ENCODE data around the gene NR1H4.

Gene NR1H4

DNA sequence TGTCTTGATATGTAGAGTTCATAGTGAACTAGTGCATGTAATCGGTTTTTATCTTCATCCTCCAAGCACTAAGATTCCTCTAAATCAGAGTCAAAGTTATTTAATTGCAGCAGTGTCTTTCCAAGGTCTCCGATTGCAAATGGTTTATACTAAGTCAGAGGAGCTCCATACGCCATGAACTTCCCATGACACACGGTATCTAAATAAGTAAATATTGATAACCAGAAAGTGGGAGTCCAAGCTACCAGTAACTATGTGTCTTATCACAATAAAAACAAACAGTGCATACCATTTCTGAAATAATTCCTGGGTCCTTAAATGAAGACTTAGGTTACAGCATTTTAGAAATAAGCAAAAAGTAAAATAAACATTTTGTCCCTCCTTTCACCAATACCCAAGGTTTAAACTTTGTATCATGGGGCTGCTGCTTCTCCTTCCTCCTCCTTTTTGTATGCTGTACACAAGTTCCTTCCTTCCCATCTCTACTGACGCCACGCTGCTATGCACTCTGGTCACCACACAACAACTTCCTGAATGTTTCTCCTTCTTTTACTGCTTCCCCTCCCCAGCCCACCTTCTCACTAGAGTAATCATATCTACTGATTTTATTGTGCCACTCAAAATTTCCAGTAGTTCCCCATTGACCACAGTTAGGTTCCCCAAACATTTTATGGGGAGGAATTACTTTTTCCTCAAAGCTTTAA lies 10.7 kb downstream of the NR1H4 start:
- TF ChIP-seq, protein P1, sequence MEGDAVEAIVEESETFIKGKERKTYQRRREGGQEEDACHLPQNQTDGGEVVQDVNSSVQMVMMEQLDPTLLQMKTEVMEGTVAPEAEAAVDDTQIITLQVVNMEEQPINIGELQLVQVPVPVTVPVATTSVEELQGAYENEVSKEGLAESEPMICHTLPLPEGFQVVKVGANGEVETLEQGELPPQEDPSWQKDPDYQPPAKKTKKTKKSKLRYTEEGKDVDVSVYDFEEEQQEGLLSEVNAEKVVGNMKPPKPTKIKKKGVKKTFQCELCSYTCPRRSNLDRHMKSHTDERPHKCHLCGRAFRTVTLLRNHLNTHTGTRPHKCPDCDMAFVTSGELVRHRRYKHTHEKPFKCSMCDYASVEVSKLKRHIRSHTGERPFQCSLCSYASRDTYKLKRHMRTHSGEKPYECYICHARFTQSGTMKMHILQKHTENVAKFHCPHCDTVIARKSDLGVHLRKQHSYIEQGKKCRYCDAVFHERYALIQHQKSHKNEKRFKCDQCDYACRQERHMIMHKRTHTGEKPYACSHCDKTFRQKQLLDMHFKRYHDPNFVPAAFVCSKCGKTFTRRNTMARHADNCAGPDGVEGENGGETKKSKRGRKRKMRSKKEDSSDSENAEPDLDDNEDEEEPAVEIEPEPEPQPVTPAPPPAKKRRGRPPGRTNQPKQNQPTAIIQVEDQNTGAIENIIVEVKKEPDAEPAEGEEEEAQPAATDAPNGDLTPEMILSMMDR (IDR thresholded peaks at IDR 0.05; ENCODE audit: low read length): no peak
- no peak for TF ChIP-seq EZH2 (IDR thresholded peaks at IDR 0.05; ENCODE audit: borderline replicate concordance, low read length)
- H3K9me3 ChIP-seq (ENCODE audit: low read length): no peaks in the 10 kb centered on the region
- H3K36me3 ChIP-seq (ENCODE audit: insufficient read depth, low read length): no peaks in the 10 kb centered on the region
- H4K20me1 ChIP-seq (ENCODE audit: insufficient read depth, low read length): no peaks in the 10 kb centered on the region
- no peaks in the 10 kb centered on the region for H3K4me1 ChIP-seq (ENCODE audit: insufficient read depth, low read length, severe bottlenecking)
- H3K4me2 ChIP-seq (ENCODE audit: low read length): no peak overlapping the region
- H3K27me3 ChIP-seq (ENCODE audit: insufficient read depth, low read length): no peaks in the 10 kb centered on the region
- H3K9me2 ChIP-seq (ENCODE audit: low read depth, low read length): no peaks in the 10 kb centered on the region
- no peak overlapping the region for H2AFZ ChIP-seq (ENCODE audit: low read length)
- H3F3A ChIP-seq (ENCODE audit: insufficient read depth, low read length): no peaks in the 10 kb centered on the region
- H3K79me2 ChIP-seq (ENCODE audit: insufficient read depth, low read length): no peaks in the 10 kb centered on the region
- H3K9ac ChIP-seq (ENCODE audit: low read length): no peak overlapping the region
- no peak overlapping the region for H3K27ac ChIP-seq (ENCODE audit: low read depth, low read length, poor library complexity, severe bottlenecking)
- H3K4me3 ChIP-seq (ENCODE audit: low read depth, low read length, poor library complexity, severe bottlenecking): no peak overlapping the region

DNA sequence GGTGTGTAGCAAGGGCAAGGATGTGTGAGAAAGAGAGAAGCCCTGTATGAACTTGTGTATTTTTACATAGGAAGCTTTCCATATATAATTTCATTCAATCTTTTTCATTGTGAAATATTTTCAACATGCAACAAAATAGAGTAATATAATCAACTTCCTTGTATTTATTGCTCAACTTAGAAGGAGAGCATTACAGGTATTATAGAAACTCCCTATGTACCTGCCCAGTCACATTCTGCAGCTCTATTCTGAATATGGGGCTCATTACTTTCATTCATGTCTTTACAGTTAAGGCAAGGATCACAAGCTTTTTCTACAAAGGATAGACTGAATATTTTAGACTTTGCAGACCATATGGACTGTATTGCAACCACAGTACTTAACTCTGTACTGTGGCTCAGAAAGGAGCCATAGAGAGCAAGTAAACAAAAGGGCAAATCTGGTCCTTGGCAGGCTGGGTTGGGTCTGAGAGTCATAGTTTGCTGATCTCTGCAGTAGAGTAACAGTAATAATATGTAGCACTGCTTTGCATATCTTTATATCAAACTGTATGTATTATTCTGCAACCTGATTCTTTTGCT lies 11.3 kb downstream of the NR1H4 start:
- no peak overlapping the region for H2AFZ ChIP-seq (ENCODE audit: low read length)
- no peaks in the 10 kb centered on the region for H3K79me2 ChIP-seq (ENCODE audit: insufficient read depth, low read length)
- no peak overlapping the region for H3K4me3 ChIP-seq (ENCODE audit: low read depth, low read length, poor library complexity, severe bottlenecking)
- no peaks in the 10 kb centered on the region for H3K27me3 ChIP-seq (ENCODE audit: insufficient read depth, low read length)
- TF ChIP-seq, protein P1 (IDR thresholded peaks at IDR 0.05; ENCODE audit: low read length): no peak
- no peak for TF ChIP-seq EZH2 (IDR thresholded peaks at IDR 0.05; ENCODE audit: borderline replicate concordance, low read length)
- H3K4me2 ChIP-seq (ENCODE audit: low read length): no peak overlapping the region
- no peaks in the 10 kb centered on the region for H3K9me3 ChIP-seq (ENCODE audit: low read length)
- H3K36me3 ChIP-seq (ENCODE audit: insufficient read depth, low read length): no peaks in the 10 kb centered on the region
- no peak overlapping the region for H3K9ac ChIP-seq (ENCODE audit: low read length)
- no peaks in the 10 kb centered on the region for H4K20me1 ChIP-seq (ENCODE audit: insufficient read depth, low read length)
- H3K4me1 ChIP-seq (ENCODE audit: insufficient read depth, low read length, severe bottlenecking): no peaks in the 10 kb centered on the region
- H3K27ac ChIP-seq (ENCODE audit: low read depth, low read length, poor library complexity, severe bottlenecking): no peak overlapping the region
- H3K9me2 ChIP-seq (ENCODE audit: low read depth, low read length): no peaks in the 10 kb centered on the region
- H3F3A ChIP-seq (ENCODE audit: insufficient read depth, low read length): no peaks in the 10 kb centered on the region

DNA sequence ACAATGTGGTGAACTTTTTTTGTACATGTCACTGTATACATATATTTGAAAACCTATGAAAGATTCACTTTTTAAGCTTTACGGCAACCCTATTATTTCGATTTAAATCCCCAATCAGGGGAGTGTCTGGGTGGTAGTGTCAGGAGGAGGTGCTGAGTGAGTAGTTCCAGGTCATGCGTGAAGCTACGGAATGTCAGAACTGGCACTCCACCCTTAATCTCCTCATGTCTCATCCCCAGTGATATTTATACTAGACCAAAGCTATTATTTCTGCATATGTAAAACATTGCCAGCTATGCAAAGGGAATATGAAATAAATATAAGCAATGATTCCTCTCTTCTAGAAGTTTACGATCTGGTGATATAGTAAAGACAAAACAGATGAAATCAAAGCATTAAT lies 12.3 kb downstream of the NR1H4 start:
- no peaks in the 10 kb centered on the region for H3K9me2 ChIP-seq (ENCODE audit: low read depth, low read length)
- H3K79me2 ChIP-seq (ENCODE audit: insufficient read depth, low read length): no peaks in the 10 kb centered on the region

More for the DNA sequence above, 12.3 kb downstream of the NR1H4 start:
- Histone ChIP-seq H3K27me3 (ENCODE audit: insufficient read depth, low read length) (no peaks in the 10 kb centered on the region), H3K36me3 (ENCODE audit: insufficient read depth, low read length) (no peaks in the 10 kb centered on the region), H3K9me3 (ENCODE audit: low read length) (no peaks in the 10 kb centered on the region), H3K4me3 (ENCODE audit: low read depth, low read length, poor library complexity, severe bottlenecking) (no peak overlapping the region), H3K27ac (ENCODE audit: low read depth, low read length, poor library complexity, severe bottlenecking) (no peak overlapping the region), H3K4me2 (ENCODE audit: low read length) (no peak overlapping the region), H4K20me1 (ENCODE audit: insufficient read depth, low read length) (no peaks in the 10 kb centered on the region), H3K9ac (ENCODE audit: low read length) (no peak overlapping the region), H2AFZ (ENCODE audit: low read length) (no peak overlapping the region), H3K4me1 (ENCODE audit: insufficient read depth, low read length, severe bottlenecking) (no peaks in the 10 kb centered on the region), H3F3A (ENCODE audit: insufficient read depth, low read length) (no peaks in the 10 kb centered on the region)
- TF ChIP-seq EZH2 (IDR thresholded peaks at IDR 0.05; ENCODE audit: borderline replicate concordance, low read length): no peak
- TF ChIP-seq, protein P1 (IDR thresholded peaks at IDR 0.05; ENCODE audit: low read length): no peak
